Glomerular visceral epithelial cell (primary cell): ENCODE results near the gene PPY.
"Not testable (repeated sequence)": the region's sequence is repeated elsewhere in the genome, so short reads cannot be mapped to it uniquely, and the experiment has no call there.

ENCODE experiments used
- DNase-seq: peaks from one replicate; pipeline ENCODE4 v3.0.0-alpha.2; 2016; ENCODE audit errors: extremely low spot score

The PPY gene

GRCh38 chr17:43942051-43942685 lies at the start of gene PPY:
Gene PPY, minus strand, starts transcription at chr17:43942476. Its CDS starts 822 bp downstream, at chr17:43941654.
- DNase-seq, result no peak

GRCh38 chr17:43988301-43988700 lies 46.0 kb upstream of the PPY start:
- DNase-seq, result no peak

GRCh38 chr17:43987131-43988021 lies 45.1 kb upstream of the PPY start:
- DNase-seq, result no peak

- no peak for DNase-seq
These were observed 44.1 kb upstream of the PPY start for GRCh38 chr17:43986225-43986981.

GRCh38 chr17:43984521-43984920 lies 42.2 kb upstream of the PPY start:
- no peak for DNase-seq

GRCh38 chr17:43983515-43984411 lies 41.5 kb upstream of the PPY start:
- DNase-seq, result no peak

GRCh38 chr17:43983196-43983514 lies 40.9 kb upstream of the PPY start:
- DNase-seq, result no peak

- DNase-seq, result no peak
These were observed 39.9 kb upstream of the PPY start for GRCh38 chr17:43982171-43982570.

- DNase-seq, result no peak
These were observed 37.4 kb upstream of the PPY start for GRCh38 chr17:43979671-43980070.

- no peak for DNase-seq
These were observed 36.7 kb upstream of the PPY start for GRCh38 chr17:43979011-43979410.

- no peak for DNase-seq
These were observed 35.8 kb upstream of the PPY start for GRCh38 chr17:43978078-43978477.

- no peak for DNase-seq
These were observed 34.9 kb upstream of the PPY start for GRCh38 chr17:43976963-43977837.

- no peak for DNase-seq
These were observed 33.6 kb upstream of the PPY start for GRCh38 chr17:43975898-43976297.

GRCh38 chr17:43974382-43975266 lies 32.3 kb upstream of the PPY start:
- no peak for DNase-seq

GRCh38 chr17:43972444-43973212 lies 30.4 kb upstream of the PPY start:
- not testable (repeated sequence) for DNase-seq

- not testable (repeated sequence) for DNase-seq
These were observed 29.2 kb upstream of the PPY start for GRCh38 chr17:43971436-43971835.

GRCh38 chr17:43970366-43970765 lies 28.1 kb upstream of the PPY start:
- DNase-seq, result no peak

- no peak for DNase-seq
These were observed 25.1 kb upstream of the PPY start for GRCh38 chr17:43967251-43967875.
